HG02623 (cell line): ENCODE data around the gene PSMB5.
A peak's percentile ranks its signal among the peaks of the same experiment; 100 is the strongest.

ENCODE experiments used
- ATAC-seq: cut with Tn5 transposase; IDR thresholded peaks from one replicate; pipeline ENCODE4 v1.9.1; 2021; ENCODE audit warnings: moderate library complexity; ENCODE audit not compliant: unreplicated experiment

Gene PSMB5

DNA sequence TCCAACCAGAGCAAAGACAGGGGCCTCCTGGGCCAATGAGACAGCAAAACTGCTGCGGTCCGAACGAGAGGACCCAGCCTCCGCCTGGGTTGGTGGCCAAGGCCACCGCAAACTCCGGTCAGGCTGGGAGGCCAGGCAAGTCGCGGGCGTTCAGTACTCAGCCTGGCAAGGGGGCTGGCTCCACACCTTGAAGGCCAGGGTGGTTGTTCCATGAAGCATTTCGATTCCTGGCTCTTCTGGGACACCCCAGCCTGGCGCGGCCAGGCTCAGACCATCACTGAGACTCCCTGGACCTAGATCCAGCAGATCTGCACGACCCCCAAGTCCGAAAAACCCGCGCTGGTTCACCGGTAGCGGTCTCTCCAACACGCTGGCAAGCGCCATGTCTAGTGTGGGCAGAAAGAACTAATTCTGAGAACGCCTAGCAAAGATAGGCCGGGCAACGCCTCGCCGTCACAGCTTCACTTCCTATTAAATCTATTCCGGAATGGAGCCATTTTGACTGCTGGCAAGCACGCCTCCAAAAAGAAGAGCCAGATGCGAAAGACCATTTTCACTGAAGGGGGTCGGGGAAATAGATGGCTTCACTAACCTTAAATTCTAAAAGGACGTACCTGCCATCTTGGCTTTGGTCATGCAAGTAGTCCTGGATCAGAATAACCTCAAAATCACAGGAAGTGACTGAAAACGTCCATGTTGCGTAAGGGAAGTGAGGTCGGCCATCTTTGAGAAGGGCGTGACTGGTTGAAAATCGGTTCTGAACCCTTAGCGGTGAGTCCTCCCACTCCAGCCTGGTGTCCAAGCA is at the start of gene PSMB5:
Gene PSMB5, minus strand, starts transcription at position 403 of the 805 bp plus-strand sequence. Its CDS starts 19 bp downstream, at position 384.
- ATAC-seq: peak; percentile 90

DNA sequence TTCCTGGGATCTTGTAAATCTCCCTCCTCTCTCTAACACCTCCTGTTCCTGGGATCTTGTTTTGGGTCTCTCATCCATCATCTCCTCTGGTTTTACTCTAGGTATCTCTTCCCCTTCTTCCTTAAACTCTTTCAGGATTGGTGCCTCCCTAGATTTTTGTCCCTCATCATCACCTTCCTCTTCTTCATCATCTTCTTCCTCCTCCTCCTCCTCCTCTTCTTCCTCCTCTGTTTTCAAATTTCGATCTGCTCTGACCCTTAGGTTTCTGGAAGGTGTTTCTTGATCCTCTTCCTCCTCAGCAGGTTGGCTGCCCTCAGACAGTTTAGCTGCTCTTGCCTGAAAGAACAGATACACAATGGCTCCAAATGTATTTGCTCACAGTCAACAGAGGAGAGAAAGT is 45.8 kb upstream of the PSMB5 start:
- ATAC-seq: no peak

- no peak for ATAC-seq
Observed at GRCh38 chr14:23079716-23080115, 45.0 kb upstream of the PSMB5 start.

DNA sequence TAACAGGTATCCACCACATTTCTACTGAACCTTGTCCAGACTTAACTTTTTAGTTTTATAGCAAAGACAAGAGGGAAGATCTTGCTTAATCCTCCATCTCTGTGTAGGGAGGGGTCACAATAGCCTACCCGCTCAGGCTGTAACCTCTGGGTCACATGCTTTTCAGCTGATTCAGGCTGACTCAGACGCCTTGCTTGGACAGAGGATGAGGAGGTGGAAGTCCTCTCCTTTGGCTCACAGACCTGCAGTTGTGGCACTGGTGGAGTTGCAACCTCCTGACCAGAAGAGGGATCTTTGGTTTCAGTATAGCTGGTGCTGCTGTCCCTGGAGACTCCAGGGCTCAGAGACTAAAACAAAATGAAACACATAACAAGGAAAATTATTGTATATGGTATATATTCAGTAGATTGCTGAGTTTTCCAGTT is 44.0 kb upstream of the PSMB5 start:
- no peak for ATAC-seq

GRCh38 chr14:23077962-23078361 is 43.3 kb upstream of the PSMB5 start:
- no peak for ATAC-seq

DNA sequence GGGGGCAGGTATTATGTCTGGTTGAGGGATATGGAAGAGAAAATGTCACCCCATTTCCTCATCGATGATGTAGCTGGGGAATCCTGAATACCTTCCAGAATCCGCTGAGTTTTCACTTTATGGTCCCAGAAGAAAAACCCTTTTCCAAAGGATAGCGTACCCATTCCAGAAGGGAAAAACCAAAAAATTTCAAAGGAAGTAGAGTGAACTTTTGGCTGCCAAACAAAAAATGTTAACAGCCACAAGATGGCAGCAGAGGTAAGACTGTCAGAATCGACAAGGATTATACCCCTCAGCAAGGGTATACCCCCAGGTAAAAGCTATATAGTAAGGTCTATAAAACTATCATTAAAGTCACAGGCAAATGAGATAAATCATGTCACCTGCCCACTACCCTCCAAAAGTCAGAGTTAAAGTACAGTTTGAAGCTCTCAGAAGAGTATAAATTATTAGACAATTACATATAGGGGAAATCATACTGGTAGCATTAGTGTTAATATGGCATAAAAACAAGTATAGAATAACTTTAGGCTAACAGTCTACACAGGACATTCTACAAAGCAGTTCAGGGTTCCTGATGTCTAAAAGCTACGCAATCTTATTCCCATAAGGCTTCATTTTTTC is 42.2 kb upstream of the PSMB5 start:
- no peak for ATAC-seq

DNA sequence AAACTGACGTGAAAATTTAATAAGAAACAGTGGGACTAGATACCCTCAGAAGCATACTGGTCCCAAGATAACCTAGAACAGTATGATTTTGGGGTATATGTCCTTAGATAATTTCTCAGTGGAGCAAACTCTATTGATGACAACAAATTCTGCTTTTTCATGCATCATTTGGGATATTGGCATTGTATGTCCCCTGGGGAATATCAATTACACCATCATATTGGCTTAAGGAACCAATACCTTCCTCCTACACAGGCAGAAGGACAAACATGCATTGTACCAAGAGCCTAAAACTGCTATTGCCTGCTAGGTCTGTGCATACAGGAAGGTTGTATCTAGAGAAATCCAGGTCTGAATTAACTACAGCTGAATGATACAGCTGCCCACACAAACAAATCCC is 40.2 kb upstream of the PSMB5 start:
- ATAC-seq: no peak

- no peak for ATAC-seq
Observed at GRCh38 chr14:23071921-23072539, 37.3 kb upstream of the PSMB5 start.

DNA sequence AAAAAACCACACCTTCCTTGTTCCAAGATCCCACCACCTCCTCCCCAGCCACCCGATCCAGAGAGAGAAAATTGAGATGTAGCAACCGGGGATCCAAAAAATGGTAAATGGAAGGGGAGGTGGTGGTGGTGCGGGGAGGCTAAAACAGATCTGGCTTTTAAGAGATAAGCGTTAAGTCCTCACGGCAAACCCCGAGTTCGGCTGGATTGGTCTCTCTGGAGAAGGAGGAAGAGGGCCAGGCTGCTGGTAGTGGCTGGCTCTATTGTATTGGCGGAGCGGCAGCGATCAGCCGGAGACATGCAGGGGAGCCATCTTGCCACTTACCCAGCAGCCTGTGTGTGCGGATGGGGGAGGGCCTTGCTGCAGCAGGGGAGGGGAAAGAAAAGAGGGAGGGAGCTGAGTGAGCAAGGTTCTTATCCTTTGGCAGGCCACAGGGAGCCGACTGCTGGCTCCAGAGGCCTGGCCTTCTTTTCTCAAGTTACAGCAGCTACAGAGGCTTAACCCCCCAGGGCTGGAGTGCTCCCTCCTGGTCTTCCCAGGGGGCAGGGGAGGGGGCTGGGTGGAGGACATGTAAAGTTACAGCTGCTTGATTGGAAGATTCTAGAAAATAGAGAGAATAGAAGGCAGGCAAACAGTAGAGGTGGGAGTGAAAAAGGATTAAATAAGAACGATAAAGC is 36.7 kb upstream of the PSMB5 start:
- ATAC-seq: peak; percentile 89

DNA sequence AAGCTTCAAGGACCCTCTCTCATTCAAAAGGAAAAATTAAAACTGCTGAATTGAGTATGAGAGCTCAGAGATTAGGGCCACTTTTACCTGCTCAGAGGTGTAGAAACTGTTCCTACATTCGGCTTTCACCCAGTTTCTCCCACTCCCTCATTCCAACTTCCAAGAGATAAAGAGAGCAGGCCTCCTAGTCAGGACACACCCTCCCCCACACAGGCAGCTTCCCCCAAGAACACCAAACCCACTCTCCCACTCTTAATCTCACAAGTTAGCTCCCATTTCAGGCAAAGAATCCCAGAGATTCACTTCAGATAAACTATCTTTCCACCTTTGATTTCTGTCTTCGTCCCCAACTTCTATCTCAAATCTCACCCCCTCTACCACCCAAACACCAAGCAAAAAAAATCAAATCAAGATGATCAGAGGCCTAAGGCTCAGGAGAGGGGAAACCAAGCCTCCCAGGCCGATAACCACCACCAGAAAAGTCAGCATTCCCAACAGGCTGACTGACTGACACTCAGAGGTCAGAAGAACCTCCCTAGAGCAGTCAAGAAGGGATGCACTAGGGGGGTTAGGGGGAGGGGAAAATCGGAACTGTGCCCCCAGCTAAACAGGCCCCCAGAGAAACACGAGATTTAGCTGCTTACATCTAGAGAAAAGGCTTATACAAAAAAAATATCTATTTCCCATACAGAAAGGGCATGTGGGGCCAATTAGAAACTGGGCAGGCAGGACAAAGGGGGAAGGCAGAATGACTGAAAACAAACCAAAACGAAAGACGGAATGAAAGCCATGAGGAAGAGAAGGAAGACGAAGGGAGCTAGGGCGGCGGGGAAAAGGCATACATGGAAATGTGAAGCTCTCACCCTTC is 35.8 kb upstream of the PSMB5 start:
- no peak for ATAC-seq

GRCh38 chr14:23069413-23069806 is 34.7 kb upstream of the PSMB5 start:
- no peak for ATAC-seq

DNA sequence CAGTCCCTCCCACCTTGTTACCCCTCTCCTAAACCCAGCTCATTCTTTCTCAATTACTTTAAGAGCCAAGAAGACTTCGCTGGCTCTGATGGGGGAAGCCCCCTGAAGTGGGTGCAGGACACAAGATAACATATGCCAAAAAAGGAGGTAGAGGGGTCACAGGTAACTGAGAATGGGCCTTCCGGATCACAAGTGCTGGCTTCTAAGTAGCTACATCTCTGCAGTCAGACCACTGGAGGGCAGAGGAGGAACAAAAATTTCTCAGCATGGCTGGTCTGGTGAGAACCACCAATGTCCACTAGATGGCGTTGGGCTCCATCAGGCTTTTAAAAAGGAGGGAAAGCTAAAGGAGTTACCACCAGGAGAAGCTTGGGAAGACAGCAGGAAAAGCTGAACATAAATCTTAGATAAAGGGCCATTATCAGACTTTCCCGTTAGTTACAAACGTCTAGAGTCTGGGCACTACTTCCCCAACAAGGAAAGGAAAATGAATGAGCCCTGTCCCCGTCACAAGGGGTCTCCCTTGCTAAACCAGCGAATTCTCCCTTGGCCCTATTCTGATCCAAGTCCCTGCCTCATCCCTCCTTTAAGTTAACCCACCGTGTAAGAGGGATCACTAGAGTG is 34.2 kb upstream of the PSMB5 start:
- ATAC-seq: peak; percentile 49

DNA sequence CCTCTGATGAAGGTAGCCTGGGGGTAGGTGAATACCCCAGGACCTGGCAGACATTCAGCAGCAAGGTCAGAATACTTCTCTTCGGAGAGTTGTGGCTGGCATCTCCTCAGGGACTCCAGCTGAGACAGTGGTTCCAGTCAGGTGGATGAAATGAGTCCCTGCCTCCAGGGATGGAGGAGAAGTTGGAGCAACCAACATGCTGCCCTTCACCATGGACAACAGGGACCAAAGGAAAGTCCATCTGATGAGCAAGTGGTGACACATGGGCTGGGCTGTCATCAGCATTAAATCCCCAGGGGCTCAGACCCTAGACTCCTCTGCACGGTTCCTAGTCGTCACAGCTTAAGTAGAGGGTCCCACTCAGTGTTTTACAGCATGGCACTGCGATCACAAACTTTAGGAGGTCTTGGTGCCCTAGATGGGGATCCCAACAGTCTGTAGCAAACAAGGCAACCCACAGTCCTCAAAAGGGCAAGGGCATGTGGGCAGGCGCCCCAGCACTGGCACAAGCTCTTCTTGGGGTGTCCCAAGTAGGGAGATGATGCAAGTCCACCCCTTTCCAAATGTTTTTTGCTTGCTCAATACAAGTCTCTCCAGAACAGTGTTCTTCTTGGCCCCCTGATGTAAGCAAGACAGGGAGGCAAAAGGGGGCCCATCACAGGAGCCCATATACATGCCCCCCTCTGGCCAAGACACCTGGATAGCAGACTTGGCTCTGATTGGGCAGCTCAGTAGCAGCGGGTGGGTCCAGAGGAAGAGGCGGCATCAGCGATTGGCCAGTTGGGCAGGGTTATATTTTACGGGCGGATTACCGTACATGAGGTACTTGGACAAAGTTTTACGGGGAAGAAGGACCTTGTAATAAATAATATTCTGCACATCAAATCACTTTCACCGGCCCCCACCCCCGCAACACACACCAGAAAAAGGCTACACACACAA is 33.4 kb upstream of the PSMB5 start:
- ATAC-seq: no peak

- no peak for ATAC-seq
Observed at GRCh38 chr14:23066855-23067744, 32.4 kb upstream of the PSMB5 start.

DNA sequence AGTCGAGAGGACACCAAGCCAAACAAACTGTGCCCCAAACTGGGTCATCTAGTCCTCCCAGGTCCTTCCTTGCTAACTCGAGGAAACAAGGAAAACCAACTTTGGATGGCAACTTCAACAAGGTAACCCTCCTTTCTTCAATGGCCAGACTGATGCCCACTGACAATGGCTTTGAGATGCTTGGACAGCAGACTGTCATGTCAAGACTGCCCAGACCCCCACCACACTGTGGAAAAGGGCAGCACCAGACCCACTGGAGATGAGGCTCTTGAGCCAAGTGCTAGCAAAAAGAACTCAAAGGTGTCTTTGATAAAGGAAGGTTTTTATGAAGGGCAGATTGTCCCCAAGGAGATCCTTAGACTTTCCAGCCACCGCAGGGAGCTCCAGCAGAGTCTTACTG is 31.7 kb upstream of the PSMB5 start:
- ATAC-seq: no peak

GRCh38 chr14:23063601-23064000 is 28.9 kb upstream of the PSMB5 start:
- no peak for ATAC-seq

DNA sequence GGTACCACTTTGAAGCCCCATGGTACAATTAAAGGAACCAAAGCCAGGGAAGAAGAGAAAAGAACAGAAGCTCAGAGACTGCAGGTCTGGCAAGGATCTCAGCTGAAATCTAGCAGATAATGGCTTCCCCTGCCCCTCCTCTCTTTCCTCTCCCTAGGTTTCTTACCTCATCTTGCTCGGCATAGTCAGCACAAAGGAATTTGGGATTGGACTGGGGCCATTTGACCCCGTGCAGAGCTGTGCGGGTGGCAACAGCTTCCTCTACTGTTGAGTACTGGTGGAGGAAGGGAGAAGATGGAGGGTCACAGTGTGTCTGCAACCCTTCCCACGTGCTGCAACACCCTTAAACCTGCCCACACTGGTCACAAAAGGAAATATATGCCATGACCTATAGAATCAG is 27.3 kb upstream of the PSMB5 start:
- no peak for ATAC-seq
